Vagina (tissue), 2 donors: ENCODE measurements around the gene SMOC2.

Experiments
- CTCF ChIP-seq, 3 experiments: fragments of 450-650 bp in 2 of 3; fragments of 200-600 bp in 1 of 3; sonication (generic) in 1 of 3; IDR thresholded peaks; one replicate each; pipeline ENCODE4 v1.5.1; 2017 to 2019; ENCODE audit warnings: antibody characterized with exemption in 3 of 3, mild to moderate bottlenecking in 2 of 3, moderate library complexity in 2 of 3
- POLR2A ChIP-seq, 2 donors: fragments of 450-650 bp; IDR thresholded peaks; one replicate each; pipeline ENCODE4 v1.6.1; 2017; ENCODE audit warnings: antibody characterized with exemption in 2 of 2, mild to moderate bottlenecking in 2 of 2, moderate library complexity in 2 of 2

GRCh38 chr6:168415993-168416530 is 24.9 kb upstream of the SMOC2 start:
- no peak for TF ChIP-seq CTCF (IDR thresholded peaks at IDR 0.05)
- TF ChIP-seq POLR2A (IDR thresholded peaks at IDR 0.05), result no peak
